Astrocyte (in vitro differentiated cells and primary cell): Measurements from ENCODE around the gene USP13. TPM values are rescaled to one million over a fixed set of nuclear protein-coding genes. Genes with fewer than 3 reads are reported as not detected.

Source experiments
- DNase-seq: peaks from one replicate; pipeline ENCODE4 v3.0.0-alpha.2; 2010; ENCODE audit warnings: low read depth
- FAIRE-seq: peaks from 2 replicates; lab custom pipeline; 2011; peaks lifted over from hg19 to GRCh38; lab: Jason Lieb, UNC
- H2AFZ ChIP-seq: 2 replicates; pipeline ENCODE4 v1.6.0; 2012; ENCODE audit warnings: low read depth, low read length, inconsistent platforms
- H3K27ac ChIP-seq: 2 replicates; pipeline ENCODE4 v1.5.1; 2011; ENCODE audit warnings: low read depth, low read length, inconsistent platforms
- H3K27me3 ChIP-seq: 2 replicates; pipeline ENCODE4 v1.6.0; 2011; ENCODE audit warnings: low read length, inconsistent platforms; ENCODE audit not compliant: insufficient read depth
- H3K36me3 ChIP-seq: 2 replicates; pipeline ENCODE4 v1.5.1; 2011; ENCODE audit warnings: low read length, inconsistent platforms; ENCODE audit not compliant: insufficient read depth
- H3K4me1 ChIP-seq: 2 replicates; pipeline ENCODE4 v1.5.1; 2011; ENCODE audit warnings: low read length, inconsistent platforms; ENCODE audit not compliant: insufficient read depth
- H3K4me2 ChIP-seq: 2 replicates; pipeline ENCODE4 v1.6.0; 2012; ENCODE audit warnings: low read length, inconsistent platforms
- H3K4me3 ChIP-seq: 2 replicates; pipeline ENCODE4 v1.5.1; 2011; ENCODE audit warnings: low read depth, mild to moderate bottlenecking, low read length, inconsistent platforms; ENCODE audit not compliant: insufficient read depth
- H3K79me2 ChIP-seq: 2 replicates; pipeline ENCODE4 v1.6.0; 2012; ENCODE audit warnings: mild to moderate bottlenecking, low read length, inconsistent platforms; ENCODE audit not compliant: insufficient read depth
- H3K9ac ChIP-seq: 2 replicates; pipeline ENCODE4 v1.6.0; 2012; ENCODE audit warnings: mild to moderate bottlenecking, low read length, inconsistent platforms
- H3K9me3 ChIP-seq: 2 replicates; pipeline ENCODE4 v1.5.1; 2012; ENCODE audit warnings: low read depth, mild to moderate bottlenecking, low read length, inconsistent platforms; ENCODE audit not compliant: insufficient read depth
- H4K20me1 ChIP-seq: 2 replicates; pipeline ENCODE4 v1.6.0; 2012; ENCODE audit warnings: low read length, inconsistent platforms; ENCODE audit not compliant: insufficient read depth
- H3K27ac Mint-ChIP-seq: one replicate; pipeline ENCODE4 v1.8.0; 2021; ENCODE audit warnings: mild to moderate bottlenecking, mixed read lengths; ENCODE audit not compliant: unreplicated experiment
- H3K27me3 Mint-ChIP-seq: one replicate; pipeline ENCODE4 v1.8.0; 2021; ENCODE audit warnings: low read depth, mixed read lengths; ENCODE audit not compliant: unreplicated experiment
- H3K36me3 Mint-ChIP-seq: one replicate; pipeline ENCODE4 v1.8.0; 2021; ENCODE audit warnings: low read depth, mixed read lengths; ENCODE audit not compliant: unreplicated experiment
- H3K4me1 Mint-ChIP-seq: one replicate; pipeline ENCODE4 v1.8.0; 2021; ENCODE audit warnings: low read depth, mixed read lengths; ENCODE audit not compliant: unreplicated experiment
- H3K4me3 Mint-ChIP-seq: one replicate; pipeline ENCODE4 v1.8.0; 2021; ENCODE audit warnings: mild to moderate bottlenecking, moderate library complexity, mixed read lengths; ENCODE audit not compliant: unreplicated experiment
- H3K9me3 Mint-ChIP-seq: one replicate; pipeline ENCODE4 v1.8.0; 2021; ENCODE audit warnings: mild to moderate bottlenecking, mixed read lengths; ENCODE audit not compliant: unreplicated experiment
- CTCF ChIP-seq: IDR thresholded peaks from 2 replicates; pipeline ENCODE4 v1.5.1; 2011; ENCODE audit warnings: low read depth, mild to moderate bottlenecking, inconsistent platforms, low read length, moderate library complexity; ENCODE audit not compliant: insufficient read depth
- EZH2 ChIP-seq: IDR thresholded peaks from 2 replicates; pipeline ENCODE4 v1.6.1; 2012; ENCODE audit warnings: mild to moderate bottlenecking, low read length, inconsistent platforms; ENCODE audit not compliant: insufficient read depth
- total RNA-seq: library from RNA; stranded (reverse); gene quantifications from 2 replicates; pipeline ENCODE4 v1.2.1, GENCODE V29; 2021

Gene USP13
- total RNA-seq, 1 donor from 2014 or later, result 7.4 TPM

GRCh38 chr3:179672918-179673317 lies 20.1 kb downstream of the USP13 start:
- TF ChIP-seq EZH2 (no peak), CTCF (no peak)
- FAIRE-seq, result no peak
- no peaks in the 10 kb centered on the region for H3K36me3 Mint-ChIP-seq
- H3K27me3 ChIP-seq, result no peaks in the 10 kb centered on the region
- DNase-seq, result no peak
- H3K27me3 Mint-ChIP-seq, result no peaks in the 10 kb centered on the region
- H4K20me1 ChIP-seq, result peaks cover 46% of the 10 kb centered on the region
- no peak overlapping the region for H3K4me3 Mint-ChIP-seq
- H3K36me3 ChIP-seq, result no peaks in the 10 kb centered on the region
- H2AFZ ChIP-seq, result no peak overlapping the region
- H3K9me3 Mint-ChIP-seq, result no peaks in the 10 kb centered on the region
- no peaks in the 10 kb centered on the region for H3K4me1 ChIP-seq
- H3K79me2 ChIP-seq, result peaks cover 89% of the 10 kb centered on the region
- no peak overlapping the region for H3K27ac Mint-ChIP-seq
- H3K27ac ChIP-seq, result no peak overlapping the region
- H3K9me3 ChIP-seq, result no peaks in the 10 kb centered on the region
- H3K9ac ChIP-seq, result no peak overlapping the region
- no peaks in the 10 kb centered on the region for H3K4me1 Mint-ChIP-seq
- no peak overlapping the region for H3K4me3 ChIP-seq
- no peak overlapping the region for H3K4me2 ChIP-seq

GRCh38 chr3:179673523-179673922 lies 20.7 kb downstream of the USP13 start:
- Histone ChIP-seq H4K20me1 (peaks cover 40% of the 10 kb centered on the region), H3K4me3 (no peak overlapping the region), H3K27ac (no peak overlapping the region), H2AFZ (no peak overlapping the region), H3K27me3 (no peaks in the 10 kb centered on the region), H3K9me3 (no peaks in the 10 kb centered on the region), H3K4me2 (no peak overlapping the region), H3K79me2 (peaks cover 89% of the 10 kb centered on the region), H3K36me3 (no peaks in the 10 kb centered on the region), H3K9ac (no peak overlapping the region), H3K4me1 (no peaks in the 10 kb centered on the region)
- Mint-ChIP-seq H3K36me3 (no peaks in the 10 kb centered on the region), H3K4me1 (no peaks in the 10 kb centered on the region), H3K9me3 (no peaks in the 10 kb centered on the region), H3K27me3 (no peaks in the 10 kb centered on the region), H3K4me3 (no peak overlapping the region), H3K27ac (no peak overlapping the region)
- DNase-seq, result no peak
- no peak for FAIRE-seq
- TF ChIP-seq EZH2, result no peak
- no peak for TF ChIP-seq CTCF

- no peak overlapping the region for H3K27ac Mint-ChIP-seq
- H3K36me3 Mint-ChIP-seq, result no peaks in the 10 kb centered on the region
- Histone ChIP-seq H4K20me1 (peaks cover 36% of the 10 kb centered on the region), H3K4me1 (peaks cover 4% of the 10 kb centered on the region), H3K4me3 (no peak overlapping the region), H2AFZ (no peak overlapping the region), H3K9ac (no peak overlapping the region), H3K9me3 (no peaks in the 10 kb centered on the region), H3K27ac (no peak overlapping the region), H3K27me3 (no peaks in the 10 kb centered on the region), H3K79me2 (peaks cover 85% of the 10 kb centered on the region), H3K36me3 (no peaks in the 10 kb centered on the region), H3K4me2 (no peak overlapping the region)
- DNase-seq, result no peak
- H3K9me3 Mint-ChIP-seq, result no peaks in the 10 kb centered on the region
- H3K27me3 Mint-ChIP-seq, result no peaks in the 10 kb centered on the region
- TF ChIP-seq CTCF, result no peak
- TF ChIP-seq EZH2, result no peak
- FAIRE-seq, result no peak
- H3K4me1 Mint-ChIP-seq, result no peaks in the 10 kb centered on the region
- H3K4me3 Mint-ChIP-seq, result no peak overlapping the region
Observed at GRCh38 chr3:179676081-179676480, 23.2 kb downstream of the USP13 start.
